ENCODE measurements around the gene CROCC2. TPM values are rescaled to one million over a fixed set of nuclear protein-coding genes. Genes with fewer than 3 reads are reported as not detected.

CROCC2 gene
- total RNA-seq, 1 donor from 2014 or later = not detected

DNA sequence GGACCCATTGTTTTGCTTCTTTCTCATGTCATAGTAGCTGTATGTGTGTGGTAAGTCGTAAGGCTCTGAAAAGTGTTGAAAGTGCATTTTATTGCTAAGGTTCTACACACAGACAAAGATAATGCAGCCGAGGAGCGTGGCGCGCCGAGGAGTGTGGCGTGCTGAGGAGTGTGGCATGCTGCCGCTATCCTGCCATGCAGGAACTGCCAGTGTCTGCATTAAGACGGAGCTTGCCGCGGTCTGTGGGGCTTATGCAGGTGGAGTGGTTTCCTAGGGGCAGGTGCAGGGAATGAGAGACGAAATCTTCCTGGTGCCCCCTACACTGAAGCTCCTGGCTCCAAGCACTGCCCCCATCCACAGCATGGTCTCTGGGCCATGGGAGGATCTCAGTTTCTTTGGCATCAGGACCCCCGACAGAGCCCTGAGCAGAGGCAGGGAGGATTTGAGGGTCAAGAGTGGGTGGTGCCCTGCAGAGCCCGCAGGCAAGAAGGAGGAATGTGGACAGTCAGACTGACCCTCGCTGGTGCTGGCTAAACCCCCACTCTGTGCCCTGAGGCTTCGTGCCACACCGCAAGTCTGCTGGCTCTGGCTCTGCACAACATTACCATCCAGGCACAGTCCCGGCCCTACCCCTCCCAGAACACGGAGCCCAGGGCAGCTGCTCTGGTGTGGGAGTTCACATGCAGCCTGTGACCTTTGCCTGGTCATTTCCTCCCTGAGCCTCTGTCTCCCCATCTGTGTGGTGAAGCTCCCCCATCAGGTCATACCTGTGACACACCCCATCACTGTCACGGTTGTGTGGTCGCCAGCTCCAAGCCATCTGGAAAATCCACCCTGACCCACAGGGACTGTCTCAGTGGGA lies 95.5 kb downstream of the CROCC2 start:
- Mint-ChIP-seq H3K4me1 (ENCODE audit: low read depth) (peaks cover 9% of the 10 kb centered on the region), H3K27me3 (ENCODE audit: low read depth) (peaks cover 22% of the 10 kb centered on the region), H3K4me3 (ENCODE audit: unreplicated experiment) (no peak overlapping the region), H3K9me3 (ENCODE audit: low read depth) (peaks cover 24% of the 10 kb centered on the region), H3K36me3 (ENCODE audit: low read depth) (peaks cover 19% of the 10 kb centered on the region), H3K27ac (ENCODE audit: unreplicated experiment) (no peak overlapping the region)
- DNase-seq (ENCODE audit: low spot score) = no peak
- TF ChIP-seq, protein P1, sequence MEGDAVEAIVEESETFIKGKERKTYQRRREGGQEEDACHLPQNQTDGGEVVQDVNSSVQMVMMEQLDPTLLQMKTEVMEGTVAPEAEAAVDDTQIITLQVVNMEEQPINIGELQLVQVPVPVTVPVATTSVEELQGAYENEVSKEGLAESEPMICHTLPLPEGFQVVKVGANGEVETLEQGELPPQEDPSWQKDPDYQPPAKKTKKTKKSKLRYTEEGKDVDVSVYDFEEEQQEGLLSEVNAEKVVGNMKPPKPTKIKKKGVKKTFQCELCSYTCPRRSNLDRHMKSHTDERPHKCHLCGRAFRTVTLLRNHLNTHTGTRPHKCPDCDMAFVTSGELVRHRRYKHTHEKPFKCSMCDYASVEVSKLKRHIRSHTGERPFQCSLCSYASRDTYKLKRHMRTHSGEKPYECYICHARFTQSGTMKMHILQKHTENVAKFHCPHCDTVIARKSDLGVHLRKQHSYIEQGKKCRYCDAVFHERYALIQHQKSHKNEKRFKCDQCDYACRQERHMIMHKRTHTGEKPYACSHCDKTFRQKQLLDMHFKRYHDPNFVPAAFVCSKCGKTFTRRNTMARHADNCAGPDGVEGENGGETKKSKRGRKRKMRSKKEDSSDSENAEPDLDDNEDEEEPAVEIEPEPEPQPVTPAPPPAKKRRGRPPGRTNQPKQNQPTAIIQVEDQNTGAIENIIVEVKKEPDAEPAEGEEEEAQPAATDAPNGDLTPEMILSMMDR (IDR thresholded peaks at IDR 0.05) = no peak

DNA sequence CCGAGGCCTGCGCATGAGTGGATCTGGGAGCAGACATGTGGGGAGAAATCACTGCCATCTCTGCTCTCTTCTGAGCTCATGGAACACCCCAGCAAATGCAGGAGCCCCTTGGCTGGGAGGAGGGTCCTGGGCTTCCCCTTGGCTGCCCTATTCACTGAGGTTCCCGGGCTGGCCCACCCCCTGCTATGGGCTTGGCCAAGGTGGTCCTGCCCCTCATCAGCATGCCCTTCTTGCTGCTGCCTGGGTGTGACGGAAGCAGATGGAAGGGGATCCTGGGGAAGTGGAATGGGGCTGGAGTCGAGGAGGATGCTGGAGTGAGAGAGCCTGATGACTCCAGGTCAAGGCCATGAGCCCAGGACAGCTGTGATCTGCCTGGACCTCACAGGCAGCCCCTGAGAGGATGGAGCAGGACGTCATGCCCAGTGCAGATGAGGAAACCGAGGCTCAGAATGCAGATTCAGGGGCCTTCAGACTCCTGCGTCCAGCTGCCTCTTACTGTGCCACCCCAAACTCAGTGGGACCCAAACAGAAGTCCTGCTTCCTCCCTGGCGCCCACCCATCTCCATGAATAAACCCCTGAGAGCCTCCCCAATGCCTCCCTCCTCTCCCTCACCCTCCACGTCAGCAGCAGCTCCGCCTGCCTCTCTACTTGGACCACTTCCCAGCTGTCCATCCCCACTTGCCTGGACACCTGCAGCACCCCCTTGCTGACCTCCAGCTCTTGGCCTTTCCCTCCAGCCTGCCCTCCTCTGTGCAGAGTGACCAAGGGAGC lies 96.3 kb downstream of the CROCC2 start:
- Mint-ChIP-seq H3K27ac (ENCODE audit: unreplicated experiment) (no peak overlapping the region), H3K9me3 (ENCODE audit: low read depth) (peaks cover 26% of the 10 kb centered on the region), H3K36me3 (ENCODE audit: low read depth) (peaks cover 19% of the 10 kb centered on the region), H3K4me1 (ENCODE audit: low read depth) (peaks cover 2% of the 10 kb centered on the region), H3K4me3 (ENCODE audit: unreplicated experiment) (no peak overlapping the region), H3K27me3 (ENCODE audit: low read depth) (peaks cover 28% of the 10 kb centered on the region)
- DNase-seq (ENCODE audit: low spot score) = no peak
- TF ChIP-seq, protein P1 (IDR thresholded peaks at IDR 0.05) = no peak

DNA sequence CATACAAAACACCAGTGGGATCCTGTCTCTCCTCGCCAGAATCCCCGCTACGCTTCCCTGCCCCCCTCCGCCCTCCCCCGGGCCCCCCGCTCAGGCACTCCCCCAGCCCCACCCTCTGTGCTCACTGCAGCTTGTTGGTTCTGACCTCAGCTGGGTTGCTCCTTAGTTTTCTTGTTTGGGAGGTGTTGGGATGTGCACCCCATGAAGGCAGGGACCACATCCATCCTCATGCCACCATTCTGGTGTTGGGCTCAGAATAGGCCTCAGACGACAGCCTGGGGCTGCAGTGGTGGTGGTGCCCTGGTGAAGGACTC lies 96.9 kb downstream of the CROCC2 start:
- H3K4me1 Mint-ChIP-seq (ENCODE audit: low read depth) = no peaks in the 10 kb centered on the region

DNA sequence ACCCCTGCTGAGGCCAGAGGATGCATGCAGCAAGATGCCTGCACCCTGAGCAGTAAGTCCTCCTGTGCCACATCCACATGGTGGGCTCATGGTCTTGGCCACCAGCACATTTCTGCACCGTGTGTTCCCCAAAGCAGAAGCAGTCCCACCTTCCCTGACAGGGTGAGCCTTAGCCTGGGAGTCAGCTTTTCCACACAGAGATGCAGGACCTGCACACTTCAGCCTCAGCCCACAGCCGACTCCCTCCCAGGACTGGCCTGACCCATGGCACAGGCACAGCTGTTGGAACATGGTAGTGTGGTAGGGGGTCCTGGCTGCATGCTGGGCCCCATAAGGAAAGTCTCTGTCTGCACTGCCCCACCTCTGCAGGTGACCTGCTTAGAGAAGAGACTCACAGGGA lies 97.2 kb downstream of the CROCC2 start:
- Mint-ChIP-seq H3K36me3 (ENCODE audit: low read depth) (peaks cover 19% of the 10 kb centered on the region), H3K4me3 (ENCODE audit: unreplicated experiment) (no peak overlapping the region), H3K9me3 (ENCODE audit: low read depth) (peaks cover 26% of the 10 kb centered on the region), H3K4me1 (ENCODE audit: low read depth) (no peaks in the 10 kb centered on the region), H3K27me3 (ENCODE audit: low read depth) (peaks cover 33% of the 10 kb centered on the region), H3K27ac (ENCODE audit: unreplicated experiment) (no peak overlapping the region)
- no peak for DNase-seq (ENCODE audit: low spot score)
- TF ChIP-seq, protein P1 (IDR thresholded peaks at IDR 0.05) = no peak

More for the DNA sequence above, 96.9 kb downstream of the CROCC2 start:
- no peak overlapping the region for H3K4me3 Mint-ChIP-seq (ENCODE audit: unreplicated experiment)
- H3K27ac Mint-ChIP-seq (ENCODE audit: unreplicated experiment) = no peak overlapping the region
- no peak for DNase-seq (ENCODE audit: low spot score)
- H3K36me3 Mint-ChIP-seq (ENCODE audit: low read depth) = peaks cover 19% of the 10 kb centered on the region
- peaks cover 32% of the 10 kb centered on the region for H3K27me3 Mint-ChIP-seq (ENCODE audit: low read depth)
- TF ChIP-seq, protein P1 (IDR thresholded peaks at IDR 0.05) = no peak
- peaks cover 26% of the 10 kb centered on the region for H3K9me3 Mint-ChIP-seq (ENCODE audit: low read depth)

DNA sequence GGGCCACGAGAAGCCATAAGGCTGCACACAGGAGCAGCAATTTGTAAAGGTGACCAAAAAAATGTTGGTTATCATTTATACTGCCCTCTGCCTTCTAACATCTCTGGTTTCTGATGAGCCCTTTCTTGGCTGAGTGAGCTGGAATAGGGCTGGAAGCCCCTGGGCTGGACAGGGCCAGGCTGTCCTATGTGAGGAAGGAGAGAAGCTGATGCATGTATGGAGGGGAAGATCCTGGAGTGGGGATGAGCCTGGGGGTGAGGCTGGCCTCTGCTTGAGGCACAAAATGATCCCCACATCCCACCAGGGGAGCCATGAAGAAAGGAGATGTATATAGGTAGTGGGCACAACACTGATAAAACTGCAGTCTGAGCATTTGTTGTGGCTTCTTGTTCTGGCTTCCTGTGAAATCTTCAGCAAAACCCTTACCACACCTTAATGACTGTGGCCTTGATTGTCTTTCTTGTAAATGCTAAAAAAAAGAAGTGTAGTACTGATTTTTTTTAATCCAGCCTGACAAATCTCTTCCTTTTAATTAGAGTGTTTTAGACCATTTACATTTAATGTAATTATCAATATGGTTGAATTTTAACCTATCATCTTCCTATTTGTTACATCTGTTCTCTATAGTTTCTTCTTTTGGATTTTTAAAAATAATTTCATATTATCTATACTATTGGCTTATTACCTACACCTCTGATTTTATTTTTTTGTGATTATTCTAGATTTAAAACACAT lies 97.9 kb downstream of the CROCC2 start:
- peaks cover 3% of the 10 kb centered on the region for H3K4me1 Mint-ChIP-seq (ENCODE audit: low read depth)
- DNase-seq (ENCODE audit: low spot score) = no peak
- H3K4me3 Mint-ChIP-seq (ENCODE audit: unreplicated experiment) = no peak overlapping the region
- H3K9me3 Mint-ChIP-seq (ENCODE audit: low read depth) = peaks cover 26% of the 10 kb centered on the region
- TF ChIP-seq, protein P1 (IDR thresholded peaks at IDR 0.05) = no peak
- H3K36me3 Mint-ChIP-seq (ENCODE audit: low read depth) = peaks cover 19% of the 10 kb centered on the region
- H3K27ac Mint-ChIP-seq (ENCODE audit: unreplicated experiment) = no peak overlapping the region
- H3K27me3 Mint-ChIP-seq (ENCODE audit: low read depth) = peaks cover 40% of the 10 kb centered on the region

Data from chondrocyte (in vitro differentiated cells).